WTC11 (cell line): ENCODE results near the gene IGFN1. TPM values are rescaled to one million over a fixed set of nuclear protein-coding genes. Genes with fewer than 3 reads are reported as not detected.

Source experiments
- ATAC-seq: fragments of 200-7000 bp; cut with Tn5 transposase; 2 replicates; pipeline ENCODE4 v1.10.0; 2021; ENCODE audit warnings: mild to moderate bottlenecking, moderate library complexity
- CTCF ChIA-PET: fragments of 300-600 bp; sonication (Branson Sonifier 250); formaldehyde crosslinking; loops from one replicate; lab custom pipeline; 2021; ENCODE audit warnings: antibody characterized with exemption; lab: Charles Lee
- POLR2A ChIA-PET: fragments of 350-600 bp; sonication (Branson Sonifier 250); formaldehyde crosslinking; loops from one replicate; lab custom pipeline; 2021; ENCODE audit warnings: antibody characterized with exemption; lab: Charles Lee
- DNase-seq: peaks from one replicate; pipeline ENCODE4 v3.0.0; 2021; ENCODE audit warnings: low spot score
- H3K27ac Mint-ChIP-seq: 2 replicates; pipeline ENCODE4 v1.8.0; 2021; ENCODE audit warnings: mixed read lengths
- H3K27me3 Mint-ChIP-seq: 2 replicates; pipeline ENCODE4 v1.8.0; 2021; ENCODE audit warnings: low read depth, mild to moderate bottlenecking, moderate library complexity, mixed read lengths
- H3K36me3 Mint-ChIP-seq: 2 replicates; pipeline ENCODE4 v1.8.0; 2021; ENCODE audit warnings: mixed read lengths
- H3K4me1 Mint-ChIP-seq: 2 replicates; pipeline ENCODE4 v1.8.0; 2022; ENCODE audit warnings: mixed read lengths
- H3K4me3 Mint-ChIP-seq: 2 replicates; pipeline ENCODE4 v1.8.0; 2021; ENCODE audit warnings: mild to moderate bottlenecking, moderate library complexity, mixed read lengths
- H3K9me3 Mint-ChIP-seq: 2 replicates; pipeline ENCODE4 v1.8.0; 2021; ENCODE audit warnings: mixed read lengths
- E2F4 ChIP-seq: sonication (generic); formaldehyde crosslinking; IDR thresholded peaks from 2 replicates; pipeline ENCODE4 v1.8.1; 2022; ENCODE audit warnings: low read depth, mild to moderate bottlenecking, moderate library complexity, missing genetic modification reagents, borderline replicate concordance
- ELF4 ChIP-seq: sonication (generic); formaldehyde crosslinking; IDR thresholded peaks from 2 replicates; pipeline ENCODE4 v1.8.1; 2022; ENCODE audit warnings: low read depth, mild to moderate bottlenecking, moderate library complexity, missing genetic modification reagents
- GRHL2 ChIP-seq: fragments of 250-450 bp; sonication (Bioruptor Pico); IDR thresholded peaks from 2 replicates; pipeline ENCODE4 v1.8.0; 2022; ENCODE audit warnings: mild to moderate bottlenecking, moderate library complexity; ENCODE audit not compliant: insufficient replicate concordance, severe bottlenecking
- MAX ChIP-seq: sonication (generic); formaldehyde crosslinking; IDR thresholded peaks from 2 replicates; pipeline ENCODE4 v1.8.0; 2022; ENCODE audit warnings: mild to moderate bottlenecking, missing genetic modification reagents
- MYBL2 ChIP-seq: sonication (generic); formaldehyde crosslinking; IDR thresholded peaks from 2 replicates; pipeline ENCODE4 v1.8.1; 2023; ENCODE audit warnings: mild to moderate bottlenecking, moderate library complexity, missing genetic modification reagents
- NFATC4 ChIP-seq: fragments of 250-450 bp; sonication (Bioruptor Pico); IDR thresholded peaks from 2 replicates; pipeline ENCODE4 v1.9.0; 2021; ENCODE audit warnings: mild to moderate bottlenecking
- SP1 ChIP-seq: sonication (generic); formaldehyde crosslinking; conservative IDR thresholded peaks from 2 replicates; pipeline ENCODE4 v1.8.1; 2022; ENCODE audit warnings: missing genetic modification reagents
- TP53 ChIP-seq: sonication (generic); formaldehyde crosslinking; IDR thresholded peaks from 2 replicates; pipeline ENCODE4 v1.8.1; 2023; ENCODE audit warnings: mild to moderate bottlenecking, missing genetic modification reagents
- ZBTB21 ChIP-seq: sonication (generic); formaldehyde crosslinking; IDR thresholded peaks from 2 replicates; pipeline ENCODE4 v1.8.1; 2023; ENCODE audit warnings: mild to moderate bottlenecking, missing genetic modification reagents, borderline replicate concordance
- ZNF121 ChIP-seq: sonication (generic); formaldehyde crosslinking; IDR thresholded peaks from 2 replicates; pipeline ENCODE4 v1.8.0; 2023; ENCODE audit warnings: missing genetic modification reagents
- ZNF232 ChIP-seq: sonication (generic); formaldehyde crosslinking; IDR thresholded peaks from 2 replicates; pipeline ENCODE4 v1.8.0; 2022; ENCODE audit warnings: mild to moderate bottlenecking, missing genetic modification reagents
- ZNF263 ChIP-seq: sonication (generic); formaldehyde crosslinking; IDR thresholded peaks from 2 replicates; pipeline ENCODE4 v1.8.1; 2022; ENCODE audit warnings: low read depth, mild to moderate bottlenecking, moderate library complexity, missing genetic modification reagents
- ZNF281 ChIP-seq: sonication (generic); formaldehyde crosslinking; IDR thresholded peaks from 2 replicates; pipeline ENCODE4 v1.8.0; 2023; ENCODE audit warnings: mild to moderate bottlenecking, missing genetic modification reagents
- ZNF396 ChIP-seq: fragments of 250-450 bp; sonication (Bioruptor Pico); IDR thresholded peaks from 2 replicates; pipeline ENCODE4 v1.8.0; 2021; ENCODE audit warnings: mild to moderate bottlenecking, moderate library complexity, borderline replicate concordance
- total RNA-seq: library from RNA; stranded (reverse); gene quantifications from 3 replicates; pipeline ENCODE4 v1.2.3, GENCODE V29; 2021
- TF ChIP-seq, protein P1 (sequence below): sonication (generic); formaldehyde crosslinking; IDR thresholded peaks from 2 replicates; pipeline ENCODE4 v1.8.1; 2023; ENCODE audit warnings: mild to moderate bottlenecking, missing genetic modification reagents
- TF ChIP-seq, protein P2 (sequence below): fragments of 250-450 bp; sonication (Bioruptor Pico); IDR thresholded peaks from 2 replicates; pipeline ENCODE4 v1.8.0; 2021; ENCODE audit warnings: mild to moderate bottlenecking
- TF ChIP-seq, protein P3 (sequence below): sonication (generic); formaldehyde crosslinking; IDR thresholded peaks from 2 replicates; pipeline ENCODE4 v1.8.0; 2022; ENCODE audit warnings: mild to moderate bottlenecking, missing genetic modification reagents
- TF ChIP-seq, protein P4 (sequence below): sonication (generic); formaldehyde crosslinking; IDR thresholded peaks from 2 replicates; pipeline ENCODE4 v1.8.1; 2022; ENCODE audit warnings: mild to moderate bottlenecking, moderate library complexity, missing genetic modification reagents

IGFN1 gene
- total RNA-seq, 1 experiment from 2014 or later: 0.11 TPM

DNA sequence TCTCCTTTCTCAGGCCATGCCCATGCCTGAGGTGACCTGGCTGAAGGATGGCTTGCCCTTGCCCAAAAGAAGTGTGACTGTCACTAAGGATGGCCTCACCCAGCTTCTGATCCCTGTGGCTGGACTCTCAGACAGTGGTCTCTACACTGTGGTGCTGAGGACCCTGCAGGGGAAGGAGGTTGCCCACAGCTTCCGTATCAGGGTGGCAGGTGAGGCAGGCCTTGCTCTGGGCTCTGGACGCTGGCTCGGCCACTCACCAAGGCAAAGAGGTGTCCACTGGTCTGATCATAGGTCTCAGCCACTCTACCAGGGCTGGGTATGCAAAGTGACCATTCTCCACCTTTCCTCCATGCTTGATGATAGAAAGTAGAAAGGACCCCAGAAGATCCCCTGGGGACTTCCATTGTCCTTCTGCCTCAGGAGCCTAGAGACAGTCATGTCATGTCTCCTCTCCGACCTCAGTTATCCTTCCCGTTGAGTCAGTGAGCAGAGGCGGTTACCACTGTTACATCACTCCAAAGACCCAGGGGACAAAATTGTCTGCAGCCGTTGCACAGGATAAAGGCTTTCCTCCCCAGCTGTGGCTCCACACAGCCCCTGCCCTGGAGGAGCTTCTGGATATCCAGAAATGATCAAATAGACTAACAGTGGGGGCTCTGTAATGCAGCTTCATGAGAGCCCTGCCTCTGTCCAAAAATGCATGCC lies 34.2 kb downstream of the IGFN1 start:
- POLR2A ChIA-PET: no interaction called here
- no peaks in the 10 kb centered on the region for H3K9me3 Mint-ChIP-seq
- ATAC-seq: no peak

GRCh38 chr1:201226178-201226514 lies 35.5 kb downstream of the IGFN1 start:
- H3K4me1 Mint-ChIP-seq: no peaks in the 10 kb centered on the region

More for the DNA sequence above, 34.2 kb downstream of the IGFN1 start:
- no peak overlapping the region for H3K4me3 Mint-ChIP-seq
- no peak for TF ChIP-seq ZBTB21 (CRISPR knock-in tag)
- TF ChIP-seq TP53 (CRISPR knock-in tag): no peak
- no peak for TF ChIP-seq ELF4 (CRISPR knock-in tag)
- no peak for TF ChIP-seq SP1 (CRISPR knock-in tag)
- TF ChIP-seq, protein P1, sequence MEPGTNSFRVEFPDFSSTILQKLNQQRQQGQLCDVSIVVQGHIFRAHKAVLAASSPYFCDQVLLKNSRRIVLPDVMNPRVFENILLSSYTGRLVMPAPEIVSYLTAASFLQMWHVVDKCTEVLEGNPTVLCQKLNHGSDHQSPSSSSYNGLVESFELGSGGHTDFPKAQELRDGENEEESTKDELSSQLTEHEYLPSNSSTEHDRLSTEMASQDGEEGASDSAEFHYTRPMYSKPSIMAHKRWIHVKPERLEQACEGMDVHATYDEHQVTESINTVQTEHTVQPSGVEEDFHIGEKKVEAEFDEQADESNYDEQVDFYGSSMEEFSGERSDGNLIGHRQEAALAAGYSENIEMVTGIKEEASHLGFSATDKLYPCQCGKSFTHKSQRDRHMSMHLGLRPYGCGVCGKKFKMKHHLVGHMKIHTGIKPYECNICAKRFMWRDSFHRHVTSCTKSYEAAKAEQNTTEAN (CRISPR knock-in tag): no peak
- no peak for TF ChIP-seq GRHL2 (CRISPR knock-in tag)
- TF ChIP-seq MYBL2 (CRISPR knock-in tag): no peak
- no peak for TF ChIP-seq ZNF263 (CRISPR knock-in tag)
- TF ChIP-seq ZNF281 (CRISPR knock-in tag): no peak
- no peak for TF ChIP-seq ZNF396
- no peak for DNase-seq
- no peaks in the 10 kb centered on the region for H3K36me3 Mint-ChIP-seq
- CTCF ChIA-PET: interaction anchor here (0.6 to 1.1 kb wide), 4 partner anchors 10 to 253 kb away, joined by 3 to 5 read pairs (median 4); no protein-coding TSS in a partner anchor
- H3K27ac Mint-ChIP-seq: no peak overlapping the region
- no peaks in the 10 kb centered on the region for H3K4me1 Mint-ChIP-seq
- H3K27me3 Mint-ChIP-seq: peaks cover 5% of the 10 kb centered on the region

More at GRCh38 chr1:201226178-201226514, 35.5 kb downstream of the IGFN1 start:
- H3K36me3 Mint-ChIP-seq: no peaks in the 10 kb centered on the region
- no peak overlapping the region for H3K4me3 Mint-ChIP-seq
- no peaks in the 10 kb centered on the region; the same call in 1 of the 2 replicates for H3K9me3 Mint-ChIP-seq
- no peak for DNase-seq
- H3K27ac Mint-ChIP-seq: no peak overlapping the region
- ATAC-seq: no peak
- H3K27me3 Mint-ChIP-seq: peaks cover 9% of the 10 kb centered on the region
- TF ChIP-seq, protein P2, sequence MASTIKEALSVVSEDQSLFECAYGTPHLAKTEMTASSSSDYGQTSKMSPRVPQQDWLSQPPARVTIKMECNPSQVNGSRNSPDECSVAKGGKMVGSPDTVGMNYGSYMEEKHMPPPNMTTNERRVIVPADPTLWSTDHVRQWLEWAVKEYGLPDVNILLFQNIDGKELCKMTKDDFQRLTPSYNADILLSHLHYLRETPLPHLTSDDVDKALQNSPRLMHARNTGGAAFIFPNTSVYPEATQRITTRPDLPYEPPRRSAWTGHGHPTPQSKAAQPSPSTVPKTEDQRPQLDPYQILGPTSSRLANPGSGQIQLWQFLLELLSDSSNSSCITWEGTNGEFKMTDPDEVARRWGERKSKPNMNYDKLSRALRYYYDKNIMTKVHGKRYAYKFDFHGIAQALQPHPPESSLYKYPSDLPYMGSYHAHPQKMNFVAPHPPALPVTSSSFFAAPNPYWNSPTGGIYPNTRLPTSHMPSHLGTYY (CRISPR knock-in tag): no peak
- TF ChIP-seq MAX (CRISPR knock-in tag): no peak
- TF ChIP-seq, protein P3, sequence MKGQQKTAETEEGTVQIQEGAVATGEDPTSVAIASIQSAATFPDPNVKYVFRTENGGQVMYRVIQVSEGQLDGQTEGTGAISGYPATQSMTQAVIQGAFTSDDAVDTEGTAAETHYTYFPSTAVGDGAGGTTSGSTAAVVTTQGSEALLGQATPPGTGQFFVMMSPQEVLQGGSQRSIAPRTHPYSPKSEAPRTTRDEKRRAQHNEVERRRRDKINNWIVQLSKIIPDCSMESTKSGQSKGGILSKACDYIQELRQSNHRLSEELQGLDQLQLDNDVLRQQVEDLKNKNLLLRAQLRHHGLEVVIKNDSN (CRISPR knock-in tag): no peak
- TF ChIP-seq ZNF121 (CRISPR knock-in tag): no peak
- TF ChIP-seq E2F4 (CRISPR knock-in tag): no peak
- TF ChIP-seq, protein P4, sequence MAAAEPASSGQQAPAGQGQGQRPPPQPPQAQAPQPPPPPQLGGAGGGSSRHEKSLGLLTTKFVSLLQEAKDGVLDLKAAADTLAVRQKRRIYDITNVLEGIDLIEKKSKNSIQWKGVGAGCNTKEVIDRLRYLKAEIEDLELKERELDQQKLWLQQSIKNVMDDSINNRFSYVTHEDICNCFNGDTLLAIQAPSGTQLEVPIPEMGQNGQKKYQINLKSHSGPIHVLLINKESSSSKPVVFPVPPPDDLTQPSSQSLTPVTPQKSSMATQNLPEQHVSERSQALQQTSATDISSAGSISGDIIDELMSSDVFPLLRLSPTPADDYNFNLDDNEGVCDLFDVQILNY: no peak
- no peak for TF ChIP-seq ZNF232 (CRISPR knock-in tag)
- no peak for TF ChIP-seq NFATC4 (CRISPR knock-in tag)
- TF ChIP-seq, all 79 proteins: peak for 0
- ChIA-PET POLR2A (no interaction called here), CTCF (interaction anchor here (0.8 to 1.6 kb wide), 3 partner anchors 12 to 135 kb away, joined by 3 to 6 read pairs (median 4); no protein-coding TSS in a partner anchor)
